SK-N-SH (cell line): ENCODE measurements around the gene SRRT. TPM values are rescaled to one million over a fixed set of nuclear protein-coding genes. Genes with fewer than 3 reads are reported as not detected.

Experiments used
- CTCF ChIA-PET: fragments of 300-600, 350-600 bp; formaldehyde crosslinking; extraction: SDS; loops from one replicate; lab custom pipeline; 2021; lab: Yijun Ruan, JAX
- POLR2A ChIA-PET: fragments of 350-600 bp; sonication (Branson Sonifier 250); formaldehyde crosslinking; extraction: SDS; loops from one replicate; lab custom pipeline; 2020; ENCODE audit warnings: antibody characterized with exemption, inconsistent platforms; lab: Yijun Ruan, JAX
- DNase-seq: peaks from one replicate; pipeline ENCODE4 v3.0.0; 2012
- H2AFZ ChIP-seq: fragments of 200-600 bp; sonication (generic); 2 replicates; pipeline ENCODE4 v1.8.1; 2016; ENCODE audit warnings: antibody characterized with exemption, mild to moderate bottlenecking, low read depth
- H3F3A ChIP-seq: fragments of 200-600 bp; sonication (generic); replicated peaks from 2 replicates; pipeline ENCODE3; 2016; ENCODE audit warnings: antibody characterized with exemption, mild to moderate bottlenecking; ENCODE audit not compliant: insufficient read depth
- H3K27ac ChIP-seq, 2 experiments: fragments of 200-500 bp in 1 of 2; fragments of 200-600 bp in 1 of 2; sonication (Bioruptor generic) in 1 of 2; sonication (generic), shearing (Covaris generic) in 1 of 2; 2 replicates each; pipeline versions ENCODE4 v1.5.1 to v1.6.1; 2014 to 2016; ENCODE audit warnings: low read depth in 2 of 2, inconsistent platforms in 1 of 2, low read length in 1 of 2, mild to moderate bottlenecking in 1 of 2, mixed read lengths in 1 of 2
- H3K27me3 ChIP-seq: fragments of 200-600 bp; sonication (generic), shearing (Covaris generic); 2 replicates; pipeline ENCODE4 v1.6.1; 2016; ENCODE audit warnings: mixed run types; ENCODE audit not compliant: insufficient read depth
- H3K36me3 ChIP-seq, 2 experiments: fragments of 200-500 bp in 1 of 2; fragments of 200-600 bp in 1 of 2; sonication (Bioruptor generic) in 1 of 2; sonication (generic) in 1 of 2; replicated peaks in 1 of 2; 2 replicates each; pipeline versions ENCODE3 to v1.5.1; 2014 to 2016; ENCODE audit warnings: low read length in 1 of 2, mild to moderate bottlenecking in 1 of 2; ENCODE audit not compliant: insufficient read depth in 2 of 2, control insufficient read depth in 1 of 2
- H3K4me1 ChIP-seq, 2 experiments: fragments of 200-500 bp in 1 of 2; fragments of 200-600 bp in 1 of 2; sonication (Bioruptor generic) in 1 of 2; sonication (generic), shearing (Covaris generic) in 1 of 2; 2 replicates each; pipeline versions ENCODE4 v1.5.1 to v1.6.1; 2014 to 2016; ENCODE audit warnings: low read depth in 1 of 2, low read length in 1 of 2, mixed run types in 1 of 2; ENCODE audit not compliant: insufficient read depth in 2 of 2, control insufficient read depth in 1 of 2
- H3K4me2 ChIP-seq: fragments of 200-600 bp; sonication (generic), shearing (Covaris generic); 2 replicates; pipeline ENCODE4 v1.6.1; 2017; ENCODE audit warnings: mixed run types
- H3K4me3 ChIP-seq, 2 experiments: fragments of 200-500 bp in 1 of 2; fragments of 200-600 bp in 1 of 2; sonication (Bioruptor generic) in 1 of 2; sonication (generic), shearing (Covaris generic) in 1 of 2; 2 replicates each; pipeline versions ENCODE4 v1.5.1 to v1.8.1; 2014 to 2016; ENCODE audit warnings: low read depth in 2 of 2, inconsistent platforms in 1 of 2, low read length in 1 of 2, mild to moderate bottlenecking in 1 of 2, mixed read lengths in 1 of 2, moderate library complexity in 1 of 2
- H3K79me2 ChIP-seq: fragments of 200-600 bp; sonication (generic); 2 replicates; pipeline ENCODE4 v1.8.1; 2017; ENCODE audit warnings: mild to moderate bottlenecking; ENCODE audit not compliant: insufficient read depth
- H3K9ac ChIP-seq: fragments of 200-600 bp; sonication (generic); 2 replicates; pipeline ENCODE4 v1.6.1; 2017; ENCODE audit warnings: mixed run types
- H3K9me2 ChIP-seq: fragments of 200-600 bp; sonication (generic); 2 replicates; pipeline ENCODE4 v1.6.1; 2017; ENCODE audit warnings: mixed run types
- H3K9me3 ChIP-seq: fragments of 200-600 bp; sonication (generic); 2 replicates; pipeline ENCODE4 v1.6.1; 2017; ENCODE audit warnings: mixed run types, mild to moderate bottlenecking, moderate library complexity
- H4K20me1 ChIP-seq: fragments of 200-600 bp; sonication (generic); 2 replicates; pipeline ENCODE4 v1.6.1; 2017; ENCODE audit warnings: mild to moderate bottlenecking, mixed run types; ENCODE audit not compliant: insufficient read depth
- FOXM1 ChIP-seq: IDR thresholded peaks from 2 replicates; pipeline ENCODE4 v1.4.0; 2012; ENCODE audit warnings: low read depth, mild to moderate bottlenecking
- GATA2 ChIP-seq: sonication (generic); formaldehyde crosslinking; IDR thresholded peaks from 2 replicates; pipeline ENCODE4 v1.5.0; 2020; ENCODE audit warnings: mild to moderate bottlenecking, missing genetic modification reagents
- JUND ChIP-seq: IDR thresholded peaks from 2 replicates; pipeline ENCODE4 v1.4.0; 2012
- MEF2A ChIP-seq: IDR thresholded peaks from 2 replicates; pipeline ENCODE4 v1.4.0; 2012; ENCODE audit warnings: low read depth, borderline replicate concordance
- MXI1 ChIP-seq: IDR thresholded peaks from 2 replicates; pipeline ENCODE4 v1.6.1; 2012; ENCODE audit warnings: mild to moderate bottlenecking, low read depth, low read length, improper control_type of control experiment
- POLR2AphosphoS5 ChIP-seq: IDR thresholded peaks from 2 replicates; pipeline ENCODE4 v1.6.1; 2012; ENCODE audit warnings: low read depth, low read length
- RAD21 ChIP-seq: IDR thresholded peaks from 2 replicates; pipeline ENCODE4 v1.6.1; 2012; ENCODE audit warnings: mild to moderate bottlenecking, low read length
- REST ChIP-seq: IDR thresholded peaks from 2 replicates; pipeline ENCODE4 v1.6.1; 2012; ENCODE audit warnings: mild to moderate bottlenecking, low read depth, low read length, moderate library complexity
- RFX5 ChIP-seq: IDR thresholded peaks from 2 replicates; pipeline ENCODE4 v1.6.1; 2012; ENCODE audit warnings: mild to moderate bottlenecking, improper control_type of control experiment, low read length
- SIN3A ChIP-seq: IDR thresholded peaks from 2 replicates; pipeline ENCODE4 v1.6.1; 2012; ENCODE audit warnings: low read depth, mild to moderate bottlenecking, low read length, moderate library complexity, borderline replicate concordance
- SMC3 ChIP-seq: IDR thresholded peaks from 2 replicates; pipeline ENCODE4 v1.6.1; 2012; ENCODE audit warnings: low read depth, low read length, improper control_type of control experiment
- TAF1 ChIP-seq: IDR thresholded peaks from 2 replicates; pipeline ENCODE4 v1.6.1; 2012; ENCODE audit warnings: low read depth, mild to moderate bottlenecking, low read length, moderate library complexity, borderline replicate concordance
- TEAD4 ChIP-seq: IDR thresholded peaks from 2 replicates; pipeline ENCODE4 v1.4.0; 2012; ENCODE audit warnings: mild to moderate bottlenecking, borderline replicate concordance; ENCODE audit not compliant: insufficient read depth
- YY1 ChIP-seq: IDR thresholded peaks from 2 replicates; pipeline ENCODE4 v1.4.0; 2012; ENCODE audit warnings: low read depth, mild to moderate bottlenecking
- WGBS: methylation state at CpG from one replicate; pipeline ENCODE4 v1.1.6; 2017; ENCODE audit warnings: low lambda C conversion rate; 5-methylcytosine and 5-hydroxymethylcytosine counted together
- polyA plus RNA-seq, 3 experiments: library from polyadenylated mRNA; depleted of rRNA; stranded (reverse); fragments of >200 nt; gene quantifications; 2 replicates each; pipeline ENCODE4 v1.2.3, GENCODE V29; 2012
- TF ChIP-seq, protein P1 (sequence below): IDR thresholded peaks from 2 replicates; pipeline ENCODE4 v1.4.0; 2012; ENCODE audit warnings: low read depth, borderline replicate concordance

SRRT gene
- polyA plus RNA-seq, 1 of the 3 experiments (the other 2 are of a cell fraction): 92.7 TPM

DNA sequence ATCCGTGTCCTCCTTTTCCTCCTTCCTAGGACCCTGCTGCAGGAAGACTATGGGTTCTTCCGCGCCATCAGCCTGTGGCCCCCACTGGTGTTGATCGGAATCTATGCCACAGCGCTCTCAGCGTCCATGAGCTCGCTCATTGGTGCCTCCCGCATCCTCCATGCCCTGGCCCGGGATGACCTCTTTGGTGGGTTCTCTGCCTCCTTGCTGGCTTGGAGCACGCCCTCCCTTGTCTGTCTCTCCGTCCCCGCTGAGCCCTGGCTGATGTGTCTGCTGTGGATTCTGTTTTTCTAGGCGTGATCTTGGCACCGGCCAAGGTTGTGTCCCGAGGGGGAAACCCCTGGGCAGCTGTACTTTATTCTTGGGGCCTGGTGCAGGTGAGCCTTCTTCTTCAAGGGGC lies 15.0 kb upstream of the SRRT start:
- no peaks in the 10 kb centered on the region for H3K9me2 ChIP-seq
- no peak overlapping the region for H3K9ac ChIP-seq
- POLR2A ChIA-PET: interaction anchor here (1.4 kb wide), 1 partner anchor 15 kb away, joined by 7 read pairs; the partner anchor contains the start of gene SRRT
- 92% methylated on average over 15 of the region's 15 CpGs for WGBS
- H3K4me1 ChIP-seq: no peaks in the 10 kb centered on the region; a peak in 1 of 4 replicates
- H4K20me1 ChIP-seq: no peaks in the 10 kb centered on the region
- no peak overlapping the region for H2AFZ ChIP-seq
- no peak overlapping the region for H3K4me3 ChIP-seq
- no peak for TF ChIP-seq RAD21
- TF ChIP-seq SMC3: no peak
- no peak for TF ChIP-seq POLR2AphosphoS5
- TF ChIP-seq MEF2A: no peak
- no peak for TF ChIP-seq SIN3A
- no peak for TF ChIP-seq GATA2
- TF ChIP-seq REST: no peak
- TF ChIP-seq YY1: no peak
- TF ChIP-seq FOXM1: no peak
- no peak for TF ChIP-seq JUND
- peaks cover 9% of the 10 kb centered on the region for H3F3A ChIP-seq
- no peak overlapping the region for H3K27ac ChIP-seq
- H3K36me3 ChIP-seq: peaks cover 16 to 23% of the 10 kb centered on the region in 2 experiments
- no peaks in the 10 kb centered on the region for H3K9me3 ChIP-seq
- peaks cover 11% of the 10 kb centered on the region; the same call in 1 of the 2 replicates for H3K79me2 ChIP-seq
- H3K4me2 ChIP-seq: no peak overlapping the region
- H3K27me3 ChIP-seq: no peaks in the 10 kb centered on the region
- CTCF ChIA-PET: interaction anchor here (0.7 to 19.3 kb wide), 4 partner anchors 59 to 168 kb away, joined by 3 to 398 read pairs (median 4); no protein-coding TSS in a partner anchor
- DNase-seq: peak; percentile 38

DNA sequence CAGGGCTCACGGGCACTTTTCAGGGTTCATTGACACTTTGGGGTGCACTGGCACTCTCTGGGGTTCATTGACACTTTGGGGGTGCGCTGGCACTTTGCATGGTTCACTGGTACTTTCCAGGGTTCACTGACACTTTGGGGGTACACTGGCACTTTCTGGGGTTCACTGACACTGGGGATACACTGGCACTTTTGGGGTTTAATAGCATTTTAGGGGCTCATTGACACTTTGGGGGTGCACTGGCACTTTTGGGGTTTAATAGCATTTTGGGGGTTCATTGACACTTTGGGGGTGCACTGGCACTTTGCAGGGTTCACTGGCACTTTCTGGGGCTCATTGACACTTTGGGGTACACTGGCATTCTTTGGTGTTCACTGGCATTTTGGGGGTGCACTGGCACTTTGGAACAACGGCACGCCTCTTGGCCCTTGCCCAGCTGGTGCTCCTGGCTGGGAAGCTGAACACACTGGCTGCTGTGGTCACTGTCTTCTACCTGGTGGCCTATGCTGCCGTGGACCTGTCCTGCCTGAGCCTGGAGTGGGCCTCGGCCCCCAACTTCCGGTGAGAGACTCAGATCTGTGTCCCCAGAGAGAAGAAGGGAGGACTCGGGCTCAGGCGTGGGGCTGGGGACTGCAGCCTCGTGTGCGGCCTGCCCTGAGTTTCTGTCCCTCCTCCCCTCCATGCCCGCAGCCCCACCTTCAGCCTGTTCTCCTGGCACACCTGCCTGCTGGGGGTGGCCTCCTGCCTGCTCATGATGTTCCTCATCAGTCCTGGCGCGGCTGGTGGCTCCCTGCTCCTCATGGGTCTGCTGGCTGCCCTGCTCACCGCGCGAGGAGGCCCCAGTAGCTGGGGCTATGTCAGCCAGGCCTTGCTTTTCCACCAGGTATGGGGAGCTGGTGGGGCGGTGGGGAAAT lies 13.9 kb upstream of the SRRT start:
- peak; percentile 36 for DNase-seq
- H3F3A ChIP-seq: peaks cover 16% of the 10 kb centered on the region
- ChIA-PET CTCF (interaction anchor here (0.7 to 2.2 kb wide), 5 partner anchors 9 to 156 kb away, joined by 3 to 17 read pairs (median 3); partner anchors contain the start of gene SLC12A9), POLR2A (interaction anchor here (1.8 kb wide), 2 partner anchors 9 to 14 kb away, joined by 6 to 7 read pairs; partner anchors contain the start of genes SLC12A9 and SRRT)
- no peaks in the 10 kb centered on the region for H3K27me3 ChIP-seq
- H3K4me3 ChIP-seq: no peak overlapping the region
- H3K79me2 ChIP-seq: peaks cover 11% of the 10 kb centered on the region; the same call in 1 of the 2 replicates
- H3K4me1 ChIP-seq: peaks cover 2 to 4% of the 10 kb centered on the region in 2 experiments; a peak in 2 of 4 replicates
- H3K9me2 ChIP-seq: no peaks in the 10 kb centered on the region
- no peak overlapping the region for H3K4me2 ChIP-seq
- peaks cover 23% of the 10 kb centered on the region in 2 experiments for H3K36me3 ChIP-seq
- no peaks in the 10 kb centered on the region for H3K9me3 ChIP-seq
- no peaks in the 10 kb centered on the region for H4K20me1 ChIP-seq
- no peak overlapping the region for H3K9ac ChIP-seq
- H2AFZ ChIP-seq: no peak overlapping the region
- whole genome bisulfite sequencing: 96% methylated on average over 12 of the region's 18 CpGs
- no peak overlapping the region for H3K27ac ChIP-seq
- TF ChIP-seq GATA2 (no peak), TAF1 (no peak), TEAD4 (no peak), RFX5 (no peak), REST (no peak), MXI1 (no peak)
- TF ChIP-seq, protein P1, sequence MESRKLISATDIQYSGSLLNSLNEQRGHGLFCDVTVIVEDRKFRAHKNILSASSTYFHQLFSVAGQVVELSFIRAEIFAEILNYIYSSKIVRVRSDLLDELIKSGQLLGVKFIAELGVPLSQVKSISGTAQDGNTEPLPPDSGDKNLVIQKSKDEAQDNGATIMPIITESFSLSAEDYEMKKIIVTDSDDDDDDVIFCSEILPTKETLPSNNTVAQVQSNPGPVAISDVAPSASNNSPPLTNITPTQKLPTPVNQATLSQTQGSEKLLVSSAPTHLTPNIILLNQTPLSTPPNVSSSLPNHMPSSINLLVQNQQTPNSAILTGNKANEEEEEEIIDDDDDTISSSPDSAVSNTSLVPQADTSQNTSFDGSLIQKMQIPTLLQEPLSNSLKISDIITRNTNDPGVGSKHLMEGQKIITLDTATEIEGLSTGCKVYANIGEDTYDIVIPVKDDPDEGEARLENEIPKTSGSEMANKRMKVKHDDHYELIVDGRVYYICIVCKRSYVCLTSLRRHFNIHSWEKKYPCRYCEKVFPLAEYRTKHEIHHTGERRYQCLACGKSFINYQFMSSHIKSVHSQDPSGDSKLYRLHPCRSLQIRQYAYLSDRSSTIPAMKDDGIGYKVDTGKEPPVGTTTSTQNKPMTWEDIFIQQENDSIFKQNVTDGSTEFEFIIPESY: no peak
